OCI-LY3 (cell line): ENCODE measurements around the gene NDUFA3.

ENCODE experiments used
- H2AFZ ChIP-seq: fragments of 200-600, 300-600 bp; shearing (Covaris generic); 2 replicates; pipeline ENCODE4 v1.6.0; 2014; ENCODE audit warnings: antibody characterized with exemption, low read depth, low read length
- H3K27ac ChIP-seq: fragments of 200-600, 300-600 bp; sonication (generic); 2 replicates; pipeline ENCODE4 v1.5.1; 2014; ENCODE audit warnings: mild to moderate bottlenecking, low read length, moderate library complexity, mixed read lengths
- H3K27me3 ChIP-seq: fragments of 200-600, 300-600 bp; sonication (generic); 2 replicates; pipeline ENCODE4 v1.6.1; 2014; ENCODE audit warnings: low read depth, low read length, mixed read lengths
- H3K36me3 ChIP-seq: fragments of 200-600, 300-600 bp; sonication (generic); replicated peaks from 2 replicates; pipeline ENCODE3; 2014; ENCODE audit warnings: low read depth, low read length, mixed read lengths
- H3K4me1 ChIP-seq: fragments of 300-600, 200-600 bp; sonication (generic); 2 replicates; pipeline ENCODE4 v1.6.1; 2014; ENCODE audit warnings: low read length, mixed read lengths
- H3K4me2 ChIP-seq: fragments of 200-600, 300-600 bp; sonication (generic); 2 replicates; pipeline ENCODE4 v1.6.1; 2014; ENCODE audit warnings: low read length, mixed read lengths
- H3K4me3 ChIP-seq: fragments of 300-600, 200-600 bp; sonication (generic); 2 replicates; pipeline ENCODE4 v1.5.1; 2014; ENCODE audit warnings: antibody characterized with exemption, mild to moderate bottlenecking, low read length, moderate library complexity
- H3K79me2 ChIP-seq: fragments of 300-600, 200-600 bp; shearing (Covaris generic); 2 replicates; pipeline ENCODE4 v1.6.1; 2014; ENCODE audit warnings: mild to moderate bottlenecking, low read length, mixed read lengths
- H3K9ac ChIP-seq: fragments of 300-600, 200-600 bp; shearing (Covaris generic); 2 replicates; pipeline ENCODE4 v1.6.0; 2014; ENCODE audit warnings: mild to moderate bottlenecking, low read length, moderate library complexity
- H3K9me3 ChIP-seq: fragments of 200-600, 300-600 bp; shearing (Covaris generic); 2 replicates; pipeline ENCODE4 v1.6.1; 2014; ENCODE audit warnings: low read length, mixed read lengths; ENCODE audit not compliant: insufficient read depth
- H4K20me1 ChIP-seq: fragments of 200-600, 300-600 bp; sonication (generic); 2 replicates; pipeline ENCODE4 v1.6.1; 2016; ENCODE audit warnings: low read length, mixed read lengths; ENCODE audit not compliant: insufficient read depth
- EZH2phosphoT487 ChIP-seq: fragments of 200-600 bp; shearing (Covaris generic); IDR thresholded peaks from 2 replicates; pipeline ENCODE4 v1.6.1; 2018; ENCODE audit warnings: antibody characterized with exemption, mixed run types, low read depth
- TF ChIP-seq, protein P1 (sequence below): fragments of 200-600, 300-600 bp; sonication (generic); IDR thresholded peaks from 2 replicates; pipeline ENCODE4 v1.5.1; 2014; ENCODE audit warnings: antibody characterized with exemption, low read length, low read depth

Gene NDUFA3

DNA sequence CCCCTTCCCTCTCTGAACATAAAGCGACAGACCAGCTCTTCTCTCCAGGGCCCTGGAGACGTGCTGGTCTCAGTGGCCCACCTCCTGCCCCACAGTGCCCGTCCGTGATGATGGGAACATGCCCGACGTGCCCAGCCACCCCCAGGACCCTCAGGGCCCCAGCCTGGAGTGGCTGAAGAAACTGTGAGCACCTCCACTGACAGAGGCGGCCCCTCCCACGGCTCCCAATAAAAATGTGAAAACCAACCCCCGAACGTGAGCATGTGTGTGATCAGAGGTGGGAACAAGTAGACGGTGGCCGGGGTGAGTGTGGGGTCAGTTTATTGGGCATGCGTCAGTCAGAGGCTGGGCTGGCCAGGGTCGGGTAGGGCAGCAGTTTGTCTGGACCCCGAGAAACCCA is 4.1 kb downstream of the NDUFA3 start:
- no peaks in the 10 kb centered on the region for H3K9me3 ChIP-seq
- H3K4me2 ChIP-seq: no peak overlapping the region
- H3K27ac ChIP-seq: no peak overlapping the region
- H2AFZ ChIP-seq: no peak overlapping the region
- no peak overlapping the region for H3K9ac ChIP-seq
- peaks cover 6% of the 10 kb centered on the region; the same call in 1 of the 2 replicates for H3K4me1 ChIP-seq
- no peaks in the 10 kb centered on the region for H3K27me3 ChIP-seq
- no peak overlapping the region for H3K4me3 ChIP-seq
- TF ChIP-seq, protein P1, sequence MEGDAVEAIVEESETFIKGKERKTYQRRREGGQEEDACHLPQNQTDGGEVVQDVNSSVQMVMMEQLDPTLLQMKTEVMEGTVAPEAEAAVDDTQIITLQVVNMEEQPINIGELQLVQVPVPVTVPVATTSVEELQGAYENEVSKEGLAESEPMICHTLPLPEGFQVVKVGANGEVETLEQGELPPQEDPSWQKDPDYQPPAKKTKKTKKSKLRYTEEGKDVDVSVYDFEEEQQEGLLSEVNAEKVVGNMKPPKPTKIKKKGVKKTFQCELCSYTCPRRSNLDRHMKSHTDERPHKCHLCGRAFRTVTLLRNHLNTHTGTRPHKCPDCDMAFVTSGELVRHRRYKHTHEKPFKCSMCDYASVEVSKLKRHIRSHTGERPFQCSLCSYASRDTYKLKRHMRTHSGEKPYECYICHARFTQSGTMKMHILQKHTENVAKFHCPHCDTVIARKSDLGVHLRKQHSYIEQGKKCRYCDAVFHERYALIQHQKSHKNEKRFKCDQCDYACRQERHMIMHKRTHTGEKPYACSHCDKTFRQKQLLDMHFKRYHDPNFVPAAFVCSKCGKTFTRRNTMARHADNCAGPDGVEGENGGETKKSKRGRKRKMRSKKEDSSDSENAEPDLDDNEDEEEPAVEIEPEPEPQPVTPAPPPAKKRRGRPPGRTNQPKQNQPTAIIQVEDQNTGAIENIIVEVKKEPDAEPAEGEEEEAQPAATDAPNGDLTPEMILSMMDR: no peak
- no peak for TF ChIP-seq EZH2phosphoT487
- no peaks in the 10 kb centered on the region for H4K20me1 ChIP-seq
- H3K79me2 ChIP-seq: peaks cover 30% of the 10 kb centered on the region
- peaks cover 46% of the 10 kb centered on the region for H3K36me3 ChIP-seq

DNA sequence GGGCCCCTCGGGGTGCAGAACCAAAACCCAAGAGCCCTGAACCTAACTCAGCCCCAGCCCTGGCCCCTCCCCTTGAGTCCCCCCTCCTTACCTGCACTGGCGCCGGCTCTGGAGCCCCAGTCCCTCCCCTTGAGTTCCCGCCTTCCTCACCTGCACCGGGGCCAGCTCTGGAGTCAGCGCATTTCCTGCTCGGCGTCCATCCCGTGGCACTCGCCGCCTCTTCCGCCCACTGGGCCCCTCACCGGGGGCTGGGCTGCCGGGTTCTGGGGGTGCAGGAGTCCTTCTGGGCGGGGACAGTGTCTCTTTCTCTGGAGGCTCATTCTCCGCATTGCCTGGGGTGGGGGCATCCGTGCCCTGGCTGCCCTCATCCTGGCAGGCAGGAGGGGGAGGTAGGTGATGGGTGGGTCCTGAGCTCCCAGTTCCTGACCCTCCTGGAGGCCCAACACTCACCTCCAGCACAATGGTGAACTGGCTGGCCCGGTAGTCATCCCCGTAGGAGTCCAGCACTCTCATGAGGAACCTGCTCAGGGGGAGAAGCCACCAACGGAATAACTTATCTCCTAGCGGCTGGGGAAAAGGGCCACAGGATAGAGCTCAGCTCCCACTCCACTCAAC is 5.3 kb downstream of the NDUFA3 start:
- no peak for TF ChIP-seq EZH2phosphoT487
- TF ChIP-seq, protein P1: no peak
- H3K4me2 ChIP-seq: no peak overlapping the region
- peaks cover 3% of the 10 kb centered on the region; the same call in 1 of the 2 replicates for H3K4me1 ChIP-seq
- H4K20me1 ChIP-seq: no peaks in the 10 kb centered on the region
- H3K4me3 ChIP-seq: no peak overlapping the region
- H3K36me3 ChIP-seq: peaks cover 51% of the 10 kb centered on the region
- H2AFZ ChIP-seq: no peak overlapping the region
- peaks cover 27% of the 10 kb centered on the region for H3K79me2 ChIP-seq
- H3K27me3 ChIP-seq: no peaks in the 10 kb centered on the region
- H3K27ac ChIP-seq: no peak overlapping the region
- H3K9ac ChIP-seq: no peak overlapping the region
- no peaks in the 10 kb centered on the region for H3K9me3 ChIP-seq

DNA sequence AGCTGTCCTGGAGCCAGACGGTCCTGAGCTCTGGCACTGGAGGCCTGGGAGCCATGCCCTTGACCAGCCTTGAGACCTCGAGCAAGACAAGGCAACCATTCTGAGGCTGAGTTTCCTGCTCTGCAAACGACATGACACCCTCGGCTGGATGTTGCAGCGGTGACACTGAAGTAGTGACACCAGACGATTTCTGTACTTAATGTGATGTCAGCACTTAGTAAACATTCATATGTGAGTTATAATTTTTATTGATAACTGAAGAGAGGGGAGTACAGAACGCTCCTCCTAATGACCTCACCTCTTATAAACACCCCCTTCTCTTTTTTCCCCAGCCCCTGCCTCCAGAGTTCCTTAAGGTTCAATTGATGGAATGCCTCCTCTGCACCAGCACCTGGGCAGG is 5.8 kb downstream of the NDUFA3 start:
- no peak overlapping the region for H3K27ac ChIP-seq
- no peaks in the 10 kb centered on the region for H4K20me1 ChIP-seq
- TF ChIP-seq EZH2phosphoT487: no peak
- TF ChIP-seq, protein P1: no peak
- peaks cover 1% of the 10 kb centered on the region; the same call in 1 of the 2 replicates for H3K4me1 ChIP-seq
- no peaks in the 10 kb centered on the region for H3K27me3 ChIP-seq
- H3K9me3 ChIP-seq: no peaks in the 10 kb centered on the region
- peaks cover 25% of the 10 kb centered on the region for H3K79me2 ChIP-seq
- H3K9ac ChIP-seq: no peak overlapping the region
- H3K4me3 ChIP-seq: no peak overlapping the region
- H3K36me3 ChIP-seq: peaks cover 56% of the 10 kb centered on the region
- H3K4me2 ChIP-seq: no peak overlapping the region
- H2AFZ ChIP-seq: no peak overlapping the region

DNA sequence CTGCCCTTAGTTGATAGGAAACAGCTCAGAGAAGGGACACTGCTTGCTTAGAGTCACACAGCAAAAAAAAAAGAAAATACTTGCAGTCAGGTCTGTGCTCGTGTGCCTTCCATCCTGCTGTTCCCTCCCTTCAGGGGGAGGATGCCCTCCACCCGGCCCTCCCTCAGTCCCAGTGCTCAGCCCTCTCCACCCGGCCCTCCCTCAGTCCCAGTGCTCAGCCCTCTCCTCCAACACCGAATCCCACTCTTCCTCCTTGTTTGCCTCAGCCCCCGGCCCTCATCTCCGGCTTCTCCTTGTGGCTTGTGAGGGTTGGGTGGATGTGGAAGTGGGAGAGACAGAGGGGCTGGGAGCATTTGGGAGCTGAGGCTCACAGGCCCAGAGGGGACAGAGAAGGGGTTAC is 7.0 kb downstream of the NDUFA3 start:
- Histone ChIP-seq H3K36me3 (peaks cover 55% of the 10 kb centered on the region), H2AFZ (no peak overlapping the region), H3K9ac (no peak overlapping the region), H3K4me1 (no peaks in the 10 kb centered on the region), H3K27ac (no peak overlapping the region), H3K9me3 (no peaks in the 10 kb centered on the region), H3K4me2 (no peak overlapping the region), H3K79me2 (peaks cover 23% of the 10 kb centered on the region), H3K27me3 (no peaks in the 10 kb centered on the region), H3K4me3 (no peak overlapping the region), H4K20me1 (no peaks in the 10 kb centered on the region)
- no peak for TF ChIP-seq EZH2phosphoT487
- TF ChIP-seq, protein P1: no peak
